HG02840 (cell line): Measurements from ENCODE around the gene EEA1.
"Not testable (repeated sequence)": the region's sequence is repeated elsewhere in the genome, so short reads cannot be mapped to it uniquely, and the experiment has no call there.

Experiments
- ATAC-seq: cut with Tn5 transposase; IDR thresholded peaks from one replicate; pipeline ENCODE4 v1.9.1; 2021; ENCODE audit warnings: mild to moderate bottlenecking, moderate library complexity, moderate number of reproducible peaks; ENCODE audit not compliant: unreplicated experiment, low FRiP score

The EEA1 gene

GRCh38 chr12:92827836-92828431 lies 101.2 kb downstream of the EEA1 start:
- ATAC-seq: no peak

GRCh38 chr12:92821142-92821541 lies 108.0 kb downstream of the EEA1 start:
- ATAC-seq: no peak

GRCh38 chr12:92814584-92814983 lies 114.5 kb downstream of the EEA1 start:
- no peak for ATAC-seq

DNA sequence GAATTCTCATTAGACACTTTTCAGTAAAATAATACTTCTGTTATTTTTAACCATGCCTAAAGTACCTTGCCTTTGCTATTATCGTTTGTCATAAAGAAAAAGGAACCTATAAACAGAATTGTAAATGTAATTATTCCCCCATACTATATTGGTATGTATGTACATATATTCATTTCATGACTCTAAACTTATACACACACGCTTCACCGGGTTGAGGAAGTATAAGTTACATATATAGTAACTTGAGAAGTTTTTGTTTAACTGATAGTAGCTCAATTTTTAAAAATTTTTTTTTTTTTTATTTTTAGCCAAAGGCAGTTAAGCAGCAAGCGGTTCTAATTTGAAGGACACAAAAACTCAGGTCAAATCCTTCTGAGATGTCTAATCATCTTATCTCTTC lies 118.7 kb downstream of the EEA1 start:
- no peak for ATAC-seq

DNA sequence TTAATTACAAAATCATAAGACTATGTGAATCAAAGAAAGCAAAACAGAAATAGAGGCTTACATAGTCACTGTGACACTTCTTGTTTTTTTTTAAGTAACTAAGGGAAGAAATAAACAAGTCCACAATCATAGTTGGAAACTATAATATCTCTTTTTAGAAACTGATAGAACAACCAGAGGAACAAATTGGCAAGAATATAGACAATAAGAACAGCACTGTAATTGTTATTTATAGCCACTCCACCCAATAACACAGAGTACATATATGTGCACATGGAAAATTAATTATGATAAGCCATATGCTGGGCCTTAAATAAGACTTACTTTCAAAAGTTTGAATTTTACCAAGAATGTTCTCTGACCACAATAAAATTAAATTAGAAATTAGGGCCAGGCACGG lies 125.2 kb downstream of the EEA1 start:
- ATAC-seq: no peak

GRCh38 chr12:92802906-92803305 lies 126.2 kb downstream of the EEA1 start:
- ATAC-seq: no peak

- ATAC-seq: no peak
Observed at GRCh38 chr12:92796650-92797049, 132.4 kb downstream of the EEA1 start.

DNA sequence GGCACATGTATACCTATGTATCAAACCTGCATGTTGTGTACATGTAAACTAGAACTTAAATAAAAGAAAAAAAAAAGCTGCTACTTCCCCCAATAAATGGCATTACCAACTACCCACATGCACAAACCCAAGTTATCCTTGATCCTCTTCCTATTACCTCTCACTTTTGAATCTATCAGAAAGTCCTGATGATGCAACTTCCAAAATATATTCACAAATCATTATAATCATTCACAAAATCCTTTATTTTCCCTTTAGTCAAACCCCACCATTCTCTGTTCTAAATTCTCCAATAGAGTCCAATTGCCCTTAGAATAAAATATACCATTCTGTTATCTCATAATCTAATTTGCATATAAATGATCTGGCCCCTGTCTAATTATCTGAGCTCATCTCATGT lies 134.3 kb downstream of the EEA1 start:
- no peak for ATAC-seq

DNA sequence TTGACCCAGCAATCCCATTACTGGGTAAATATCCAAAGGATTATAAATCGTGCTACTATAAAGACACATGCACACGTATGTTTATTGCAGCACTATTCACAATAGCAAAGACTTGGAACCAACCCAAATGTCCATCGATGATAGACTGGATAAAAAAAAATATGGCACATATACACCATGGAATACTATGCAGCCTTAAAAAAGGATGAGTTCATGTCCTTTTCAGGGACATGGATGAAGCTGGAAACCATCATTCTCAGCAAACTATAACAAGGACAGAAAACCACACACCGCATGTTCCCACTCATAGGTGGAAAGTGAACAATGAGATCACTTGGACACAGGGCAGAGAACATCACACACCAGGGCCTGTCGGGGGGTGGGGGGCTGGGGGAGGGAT lies 134.7 kb downstream of the EEA1 start:
- not testable (repeated sequence) for ATAC-seq

GRCh38 chr12:92786045-92786444 lies 143.1 kb downstream of the EEA1 start:
- no peak for ATAC-seq

DNA sequence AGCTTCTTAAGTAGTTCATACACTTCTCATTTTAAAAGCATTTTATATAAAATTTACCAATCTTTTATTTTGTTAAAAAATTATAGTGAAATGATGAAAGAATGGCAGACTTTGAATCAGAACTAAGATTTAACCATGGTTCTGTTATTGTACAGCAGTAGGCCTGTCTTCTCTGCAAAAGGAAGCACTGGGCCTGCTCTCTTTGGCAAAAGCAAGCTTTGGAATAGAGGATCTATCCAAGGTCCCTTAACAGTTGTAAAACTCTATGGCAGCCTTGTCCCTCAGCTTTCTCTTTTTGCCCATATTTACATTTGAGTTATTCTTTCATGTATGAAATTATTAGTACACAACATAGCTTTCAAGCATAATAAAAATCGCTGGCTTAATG lies 143.5 kb downstream of the EEA1 start:
- no peak for ATAC-seq

DNA sequence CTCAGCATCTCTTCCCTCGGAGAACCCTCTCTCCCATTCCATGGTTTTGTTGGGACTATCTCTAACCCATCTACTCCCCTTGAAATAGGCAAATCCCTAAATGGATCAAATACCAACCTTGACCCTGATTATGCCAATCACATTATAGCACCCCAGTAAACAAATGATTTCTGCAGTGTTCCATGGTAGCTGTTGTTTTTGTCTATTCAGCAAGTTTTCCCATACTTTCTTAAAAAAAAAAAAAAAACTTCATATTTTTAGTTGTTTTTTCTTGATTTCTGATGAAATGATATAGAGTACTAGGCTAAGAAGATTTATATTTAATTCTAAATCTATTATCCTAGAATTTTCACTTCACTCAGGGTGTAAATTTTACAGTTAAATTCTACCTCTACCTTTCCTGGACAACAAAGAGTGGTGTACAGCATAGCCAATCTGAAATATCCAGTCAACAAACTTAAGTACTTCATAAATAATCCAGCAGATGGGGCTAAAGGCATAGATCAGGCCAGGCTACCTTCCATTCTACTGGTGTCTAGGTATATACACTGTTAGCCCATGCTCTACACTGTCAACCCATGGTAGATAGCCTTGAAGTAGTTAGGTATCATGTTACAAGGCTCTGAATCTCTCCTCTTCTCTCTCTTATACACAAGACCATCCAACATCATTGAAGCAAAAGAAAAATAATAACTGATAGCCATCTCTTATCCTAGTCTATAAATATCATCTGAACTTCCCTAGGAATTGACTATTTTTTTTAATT lies 144.1 kb downstream of the EEA1 start:
- peak; percentile 90 for ATAC-seq

DNA sequence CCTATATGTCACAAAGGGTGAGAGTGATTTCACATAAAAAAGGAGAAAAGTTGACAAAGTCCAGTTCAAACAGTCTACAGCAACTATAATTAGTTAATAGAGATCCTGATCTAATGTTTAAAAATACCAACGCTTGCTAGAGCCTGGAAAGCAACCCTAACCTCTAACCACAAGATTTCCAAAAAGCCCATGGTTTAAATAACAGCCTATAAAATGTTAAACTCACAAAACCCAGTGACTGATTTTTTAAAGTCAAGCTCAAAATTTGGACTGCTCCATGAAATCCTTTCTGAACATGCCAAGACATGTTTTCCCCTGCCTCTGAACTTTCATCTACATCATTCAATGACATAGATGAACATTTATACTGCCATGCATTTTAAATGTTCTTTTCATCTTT lies 144.7 kb downstream of the EEA1 start:
- ATAC-seq: no peak

- ATAC-seq: no peak
Observed at GRCh38 chr12:92779902-92780301, 149.2 kb downstream of the EEA1 start.

- no peak for ATAC-seq
Observed at GRCh38 chr12:92778525-92778924, 150.6 kb downstream of the EEA1 start.

GRCh38 chr12:92775416-92775815 lies 153.7 kb downstream of the EEA1 start:
- no peak for ATAC-seq

- ATAC-seq: no peak
Observed at GRCh38 chr12:92771001-92771400, 158.1 kb downstream of the EEA1 start.

DNA sequence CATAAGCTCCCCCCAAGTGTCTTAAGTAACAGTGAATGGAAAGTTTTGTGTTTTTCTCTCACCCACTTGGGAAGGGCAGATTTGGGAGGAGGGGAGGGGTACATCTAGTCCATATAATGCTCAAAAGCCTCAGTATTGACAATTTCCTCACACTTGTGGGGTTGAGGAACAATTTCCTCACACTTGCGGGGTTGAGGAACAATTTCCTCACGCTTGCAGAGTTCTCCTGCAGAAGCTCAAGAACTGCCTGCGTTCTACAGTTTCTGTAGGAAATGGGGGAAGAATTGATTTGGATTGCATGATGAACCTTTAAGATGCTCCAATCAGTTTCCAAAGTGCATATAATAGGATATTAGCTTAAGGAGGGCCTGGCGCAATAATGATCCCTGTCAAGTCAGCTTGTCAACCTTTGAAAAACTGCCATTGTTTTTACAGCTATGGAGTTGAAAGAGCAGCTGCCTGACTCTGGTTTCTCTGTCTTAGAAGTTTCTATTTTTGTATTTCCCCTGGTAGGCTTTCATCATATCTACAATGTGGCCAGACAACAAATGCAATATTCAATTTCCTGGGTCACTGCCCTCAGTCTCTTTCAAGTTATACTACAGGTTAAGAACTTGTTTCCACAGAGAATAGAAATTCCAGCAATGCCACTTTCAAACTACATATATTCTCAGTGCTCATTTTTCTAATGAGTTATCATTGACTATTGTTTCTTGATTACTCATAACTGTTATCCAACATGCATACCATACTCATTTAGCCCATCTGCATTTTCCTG lies 159.8 kb downstream of the EEA1 start:
- ATAC-seq: peak; percentile 72

- no peak for ATAC-seq
Observed at GRCh38 chr12:92765871-92766270, 163.2 kb downstream of the EEA1 start.

DNA sequence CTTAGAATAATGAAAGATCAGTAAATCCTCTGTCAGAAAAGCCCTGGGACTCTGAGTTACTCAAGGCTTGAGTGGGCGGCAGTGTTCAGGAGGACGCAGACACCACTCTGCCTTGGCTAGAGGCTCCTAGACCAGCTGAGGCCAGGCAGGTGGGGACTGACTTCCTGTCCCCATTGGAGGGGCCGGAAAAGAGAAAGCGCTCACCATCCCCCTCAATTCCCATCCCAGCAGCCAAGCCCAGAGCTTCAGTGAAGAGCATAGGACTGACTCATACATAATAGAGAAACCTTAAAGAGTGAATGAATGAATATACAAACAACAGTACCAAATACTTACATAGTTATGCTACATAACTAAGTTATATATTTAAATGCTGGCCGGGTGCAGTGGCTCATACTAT lies 164.3 kb downstream of the EEA1 start:
- ATAC-seq: no peak

DNA sequence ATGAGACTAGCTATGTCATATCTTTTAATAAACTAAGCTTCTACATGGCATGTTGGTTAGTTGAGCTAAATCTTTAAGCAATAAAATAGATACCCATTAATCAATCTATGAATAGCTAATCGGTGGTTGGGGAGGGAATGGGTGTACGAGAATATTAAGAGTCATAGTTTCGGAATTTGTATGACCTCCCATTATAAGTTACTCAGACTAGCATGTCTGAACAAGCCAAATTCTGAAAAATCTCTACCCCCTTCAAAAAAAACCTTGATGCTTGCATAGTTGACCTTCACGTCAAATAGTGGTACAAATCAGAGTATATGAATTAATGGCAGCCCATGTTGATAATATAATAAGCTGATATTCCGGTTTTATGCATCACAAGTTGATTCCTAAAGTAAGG lies 166.3 kb downstream of the EEA1 start:
- no peak for ATAC-seq
